Stimulated activated naive CD4-positive, alpha-beta T cell treated with Interleukin-2 at 50 U/mL for 16 hours (primary cell): ENCODE results near the gene RANGAP1.

Source experiments
- DNase-seq: peaks from one replicate; lab custom pipeline; 2025; lab: John Stamatoyannopoulos, UW

The RANGAP1 gene

DNA sequence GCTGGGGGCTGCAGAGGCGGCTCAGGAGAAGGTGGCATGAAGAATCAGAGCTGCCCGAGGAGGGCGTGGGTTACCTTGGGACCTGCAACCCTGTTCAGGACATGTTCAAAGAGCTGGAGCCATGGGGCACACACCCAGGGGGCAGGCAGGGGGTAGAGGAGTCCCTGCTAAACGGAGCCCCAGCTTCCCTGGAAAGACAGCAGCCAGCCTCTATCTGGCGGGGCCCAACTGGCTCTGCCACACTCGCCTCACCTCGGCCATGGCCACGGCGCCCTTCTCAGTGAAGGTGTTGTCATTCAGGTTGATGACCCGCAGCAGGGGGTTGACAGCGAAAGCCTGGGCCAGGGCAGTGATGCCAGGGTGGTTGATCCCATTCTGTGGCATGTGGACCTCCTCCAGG lies 28.3 kb downstream of the RANGAP1 start:
- DNase-seq, result no peak

GRCh38 chr22:41256254-41257253 lies 29.4 kb downstream of the RANGAP1 start:
- no peak for DNase-seq

- no peak for DNase-seq
These were observed 31.8 kb downstream of the RANGAP1 start for GRCh38 chr22:41254230-41254629.

- no peak for DNase-seq
These were observed 33.6 kb downstream of the RANGAP1 start for GRCh38 chr22:41252365-41252764.

DNA sequence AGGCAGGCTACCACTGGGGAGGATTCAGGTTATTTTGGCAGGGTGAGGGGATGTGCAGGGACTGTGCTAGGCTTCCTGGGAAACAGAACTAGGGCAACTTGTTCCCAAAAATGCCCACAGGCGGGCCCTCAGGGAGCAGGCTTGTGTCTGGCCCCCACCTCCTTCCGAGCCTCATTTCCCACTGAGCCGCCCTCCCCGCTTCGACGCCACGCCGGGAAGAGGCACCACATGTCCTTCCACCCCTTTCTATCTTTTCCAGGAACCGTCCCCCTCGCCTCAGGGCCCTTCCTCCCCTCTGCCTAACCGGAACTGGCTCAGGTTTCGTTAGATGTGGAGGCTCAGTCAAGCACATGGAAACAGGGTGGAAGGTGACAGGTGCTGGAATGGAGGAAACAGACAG lies 35.9 kb downstream of the RANGAP1 start:
- DNase-seq, result no peak

- DNase-seq, result no peak
These were observed 36.5 kb downstream of the RANGAP1 start for GRCh38 chr22:41249442-41249841.

GRCh38 chr22:41248758-41249157 lies 37.2 kb downstream of the RANGAP1 start:
- DNase-seq, result no peak

DNA sequence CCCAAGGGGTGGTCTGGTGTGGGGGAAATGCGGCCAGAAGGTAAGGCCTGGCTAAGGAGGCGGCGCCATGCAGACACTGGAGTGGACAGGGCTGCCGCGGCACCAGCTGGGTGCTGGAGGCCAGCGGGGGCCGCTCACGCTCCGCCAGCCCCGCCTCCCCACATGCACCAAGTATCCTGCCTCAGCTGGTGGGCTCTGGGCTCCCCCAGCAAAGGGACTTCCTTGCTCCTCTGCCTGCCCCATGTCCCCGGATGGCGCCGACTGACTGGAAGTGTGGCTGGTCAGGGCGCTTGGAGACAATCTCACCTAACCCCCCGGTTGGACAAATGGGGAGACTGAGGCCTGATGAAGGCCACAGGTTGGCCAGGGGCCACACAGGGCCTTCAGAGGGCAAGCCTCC lies 37.7 kb downstream of the RANGAP1 start:
- no peak for DNase-seq

DNA sequence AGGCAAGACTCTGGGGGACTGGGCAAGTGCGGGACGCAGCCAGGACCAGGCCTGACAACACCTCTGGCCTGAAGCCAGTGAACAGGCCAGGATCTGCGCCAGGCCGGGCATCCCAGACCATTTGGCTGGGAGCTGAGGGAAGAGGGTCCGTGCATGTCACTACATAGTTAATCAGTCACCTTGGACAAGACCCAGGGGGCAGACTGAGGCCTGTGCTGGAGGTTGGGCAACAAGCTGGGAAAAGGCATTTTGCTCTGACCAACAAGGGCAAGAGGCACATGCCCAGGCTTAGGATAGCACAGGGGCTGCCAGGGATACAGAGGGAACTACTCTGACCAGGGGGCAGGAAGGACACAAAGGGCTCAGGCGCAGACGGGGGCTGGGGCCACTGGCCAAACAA lies 38.3 kb downstream of the RANGAP1 start:
- no peak for DNase-seq

DNA sequence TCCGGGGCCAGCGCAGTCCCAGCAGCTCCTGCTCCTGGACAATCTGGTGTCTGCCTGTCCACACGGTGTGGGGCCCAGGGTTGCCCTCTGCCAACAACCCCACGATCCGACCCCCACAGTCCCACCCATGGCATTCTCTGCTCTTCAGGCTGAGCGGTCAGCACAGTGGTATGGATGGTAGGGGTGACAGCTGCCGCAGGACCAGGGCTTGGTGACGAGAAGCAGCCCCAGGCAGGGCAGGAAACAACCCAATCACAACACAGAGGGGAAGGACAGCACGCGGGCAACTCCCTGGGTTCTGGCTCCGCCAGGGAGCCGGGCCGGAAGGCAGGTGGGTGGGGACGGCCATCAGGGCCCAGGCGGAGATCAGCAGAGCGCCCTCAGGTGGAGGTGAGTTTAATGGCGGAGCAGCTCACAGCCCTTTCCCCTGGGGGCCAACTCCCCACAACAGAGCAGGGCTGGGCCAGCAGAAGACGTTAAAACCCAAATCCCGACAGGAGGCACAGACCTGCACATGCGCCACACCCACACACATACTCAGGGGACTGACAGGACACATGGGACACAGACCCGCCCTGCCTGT lies 40.0 kb downstream of the RANGAP1 start:
- DNase-seq, result no peak

DNA sequence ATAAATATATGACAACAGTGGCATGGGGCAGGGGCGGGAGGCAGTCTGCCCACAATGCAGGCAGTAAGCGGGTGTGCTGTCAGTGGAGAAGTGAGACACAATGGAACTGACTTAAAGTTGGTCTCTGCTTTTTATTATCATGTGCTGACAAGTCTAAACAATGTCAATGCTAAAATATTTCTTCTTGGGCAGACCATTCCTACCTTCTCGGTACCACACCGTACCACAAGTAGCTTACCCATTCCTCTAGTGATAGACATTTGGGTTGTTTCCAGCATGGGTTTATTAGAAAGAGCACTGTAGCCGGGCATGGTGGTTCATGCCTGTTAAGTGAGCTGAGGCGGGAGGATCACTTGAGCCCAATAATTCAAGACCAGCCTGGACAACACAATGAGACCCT lies 42.6 kb downstream of the RANGAP1 start:
- DNase-seq, result no peak

DNA sequence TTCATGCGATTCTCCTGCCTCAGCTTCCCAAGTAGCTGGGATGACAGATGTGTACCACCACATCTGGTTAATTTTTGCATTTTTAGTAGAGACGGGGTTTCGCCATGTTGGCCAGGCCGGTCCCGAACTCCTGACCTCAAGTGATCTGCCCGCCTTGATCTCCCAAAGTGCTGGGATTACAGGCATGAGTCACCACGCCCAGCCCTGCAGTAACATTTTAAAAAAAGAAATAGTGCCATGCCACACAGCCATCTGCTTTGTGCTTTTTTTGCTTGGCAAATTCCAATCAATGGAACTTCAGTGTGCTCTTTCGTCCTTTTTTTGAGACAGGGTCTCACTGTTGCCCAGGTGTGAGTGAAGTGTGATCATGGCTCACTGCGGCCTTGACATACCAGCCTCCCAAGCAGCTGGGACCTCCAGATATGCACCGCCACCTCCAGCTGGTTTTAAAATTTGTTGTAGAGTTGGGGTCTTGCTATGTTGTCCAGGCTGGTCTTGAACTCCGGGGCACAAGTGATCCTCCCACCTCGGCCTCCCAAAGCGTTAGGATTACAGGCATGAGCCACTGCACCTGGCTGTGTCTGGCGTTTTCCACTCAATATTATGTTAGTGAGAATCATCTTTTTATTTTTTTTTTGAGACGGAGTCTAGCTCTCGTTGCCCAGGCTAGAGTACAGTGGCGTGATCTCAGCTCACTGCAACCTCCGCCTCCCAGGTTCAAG lies 43.4 kb downstream of the RANGAP1 start:
- no peak for DNase-seq

DNA sequence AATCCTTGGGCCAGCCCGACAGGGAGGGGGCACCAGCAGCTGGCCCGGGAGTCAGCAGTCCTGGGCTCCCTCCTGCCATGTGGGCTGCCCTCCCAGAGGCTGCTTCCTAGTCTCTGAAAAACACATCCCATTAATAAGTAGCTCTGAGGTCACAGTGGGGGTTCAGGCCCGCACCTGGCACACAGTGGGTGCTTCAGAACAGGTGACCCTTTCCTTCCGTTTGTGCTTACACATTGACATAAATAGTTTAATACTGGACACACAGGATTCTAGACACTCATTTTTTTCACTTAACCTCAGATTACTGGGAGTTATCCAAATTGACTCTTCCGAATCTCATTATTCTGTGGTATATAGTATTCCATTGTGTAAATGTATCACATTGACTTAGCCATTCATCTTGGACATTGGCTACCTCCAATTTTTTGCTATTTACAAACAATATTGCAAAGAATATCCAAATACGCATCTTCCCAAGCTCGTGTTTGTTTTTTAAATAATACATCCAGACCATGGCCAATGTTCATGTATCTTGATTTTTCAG lies 44.8 kb downstream of the RANGAP1 start:
- no peak for DNase-seq

GRCh38 chr22:41240377-41241132 lies 45.4 kb downstream of the RANGAP1 start, which contains the start of gene CHADL:
TSS of gene CHADL (minus strand) at chr22:41240931. CDS start at chr22:41240881, 50 bp downstream.
- DNase-seq, result no peak

GRCh38 chr22:41239443-41240128 lies 46.4 kb downstream of the RANGAP1 start:
- DNase-seq, result no peak

- no peak for DNase-seq
These were observed 47.2 kb downstream of the RANGAP1 start for GRCh38 chr22:41238570-41239442.

- peak; percentile 71 for DNase-seq
These were observed 48.0 kb downstream of the RANGAP1 start for GRCh38 chr22:41237707-41238569.

GRCh38 chr22:41237036-41237706 lies 48.8 kb downstream of the RANGAP1 start:
- no peak for DNase-seq
